ENCODE measurements around the gene PRKAG2.

Gene PRKAG2

DNA sequence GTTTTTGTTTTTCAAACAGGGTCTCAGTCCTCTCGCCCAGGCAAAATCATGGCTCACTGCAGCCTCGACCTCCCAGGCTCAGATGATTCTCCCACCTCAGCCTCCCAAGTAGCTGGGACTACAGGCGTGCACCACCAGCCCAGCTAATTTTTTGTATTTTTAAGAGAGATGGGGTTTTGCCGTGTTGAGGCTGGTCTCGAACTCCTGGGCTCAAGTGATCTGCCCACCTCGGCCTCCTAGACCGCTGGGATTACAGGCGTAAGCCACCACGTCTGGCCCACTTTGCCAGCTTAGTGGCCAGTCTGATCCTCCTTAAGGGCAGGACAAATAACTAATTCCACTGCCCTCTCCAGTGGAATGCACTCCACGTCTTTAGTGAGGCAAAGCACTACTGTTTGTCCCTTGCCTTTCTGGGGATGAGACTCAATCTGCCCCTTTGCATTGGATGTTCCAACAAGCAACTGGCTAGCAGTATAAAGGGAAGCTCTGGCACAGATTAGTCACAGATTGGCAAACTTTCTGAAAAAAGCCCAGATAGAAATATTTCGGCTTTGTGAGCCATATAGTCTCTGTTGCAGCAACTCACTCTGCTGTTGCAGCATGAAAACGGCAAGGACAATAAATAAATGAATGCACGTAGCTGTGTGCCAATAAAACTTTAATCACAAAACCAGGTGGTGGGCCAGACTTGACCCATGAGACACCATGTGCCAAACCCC, 213.4 kb downstream of the PRKAG2 start:
- DNase-seq: peak; percentile 40

DNA sequence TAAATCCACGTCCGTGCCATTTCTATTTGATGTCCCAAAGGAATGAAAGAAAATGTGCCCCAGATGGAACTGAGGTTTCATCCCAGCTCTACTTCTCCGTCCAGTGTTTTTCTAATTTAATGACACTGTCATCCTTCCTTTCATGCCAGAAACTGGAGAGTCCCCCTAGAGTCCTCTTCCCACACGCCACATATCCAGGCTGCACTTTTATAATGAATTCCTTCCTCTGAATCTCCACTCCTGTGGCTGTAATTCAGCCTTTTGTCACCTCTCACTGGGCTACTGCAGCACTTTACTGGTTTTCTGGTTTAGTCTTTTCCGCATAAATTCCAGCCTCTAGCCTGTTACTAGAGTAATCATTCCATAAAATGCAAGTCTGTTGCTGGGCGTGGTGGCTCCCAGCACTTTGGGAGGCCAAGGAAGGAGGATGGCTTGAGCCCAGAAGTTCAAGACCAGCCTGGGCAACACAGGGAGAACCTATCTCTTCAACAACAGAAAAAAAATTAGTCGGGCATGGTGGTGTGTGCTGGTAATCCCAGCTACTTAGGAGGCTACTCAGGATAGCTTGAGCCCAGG, 214.6 kb downstream of the PRKAG2 start:
- no peak for DNase-seq

DNA sequence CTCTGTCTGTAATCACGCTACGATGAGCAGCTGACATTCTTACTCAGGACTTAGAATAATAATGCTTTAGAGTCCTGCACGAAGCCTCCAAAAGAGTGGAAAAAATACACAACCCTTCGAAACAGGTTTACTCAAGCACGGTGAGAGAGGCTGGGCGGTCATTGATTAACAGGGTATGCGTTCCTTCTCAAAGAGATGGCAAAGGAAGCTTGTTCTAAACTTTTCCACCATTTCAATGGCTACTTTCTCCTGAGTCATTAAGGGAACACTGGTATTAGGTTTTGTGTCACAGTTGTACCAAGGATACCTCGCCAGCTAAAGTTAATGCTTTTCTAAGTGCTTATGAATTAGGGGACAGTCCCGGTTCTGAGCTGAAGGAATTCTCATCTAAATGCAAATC, 215.3 kb downstream of the PRKAG2 start:
- no peak for DNase-seq

DNA sequence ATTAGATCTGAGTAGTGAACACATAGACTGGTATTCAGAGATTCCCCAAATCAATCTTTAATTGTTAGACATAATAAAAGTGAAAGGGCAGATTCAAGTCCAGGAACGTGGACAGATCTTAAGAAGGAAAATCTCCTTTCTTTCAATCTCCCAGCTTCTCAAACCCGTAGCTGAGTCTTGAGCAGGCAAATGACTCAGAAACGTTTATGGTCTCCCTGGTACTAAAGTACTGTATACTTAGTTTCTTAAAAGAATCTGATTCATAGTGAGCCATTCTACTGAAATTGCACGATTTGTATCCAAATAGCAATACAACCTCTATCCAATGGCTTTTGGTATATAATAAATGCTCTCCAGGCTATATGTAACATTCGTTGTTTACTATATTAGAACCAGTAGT, 216.8 kb downstream of the PRKAG2 start:
- DNase-seq: peak; percentile 59

DNA sequence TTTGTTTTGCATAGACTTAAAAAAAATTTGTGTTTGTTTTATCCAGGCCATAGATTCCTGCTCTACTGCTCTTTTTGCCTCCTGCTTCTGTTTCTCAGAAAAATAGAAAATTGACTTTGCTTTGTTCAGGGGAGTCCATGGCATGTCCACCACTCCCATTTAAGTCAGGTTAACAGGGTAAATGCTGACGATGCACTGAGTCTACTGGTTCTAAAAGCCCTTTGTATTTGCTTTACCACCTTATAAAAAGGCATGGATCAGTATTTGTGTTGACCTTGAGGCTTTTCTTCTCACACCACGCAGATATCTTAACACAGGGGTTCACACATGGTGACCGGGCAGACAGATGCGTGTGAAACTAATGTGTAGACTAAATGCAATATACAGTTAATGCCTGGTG, 217.7 kb downstream of the PRKAG2 start:
- DNase-seq: no peak

DNA sequence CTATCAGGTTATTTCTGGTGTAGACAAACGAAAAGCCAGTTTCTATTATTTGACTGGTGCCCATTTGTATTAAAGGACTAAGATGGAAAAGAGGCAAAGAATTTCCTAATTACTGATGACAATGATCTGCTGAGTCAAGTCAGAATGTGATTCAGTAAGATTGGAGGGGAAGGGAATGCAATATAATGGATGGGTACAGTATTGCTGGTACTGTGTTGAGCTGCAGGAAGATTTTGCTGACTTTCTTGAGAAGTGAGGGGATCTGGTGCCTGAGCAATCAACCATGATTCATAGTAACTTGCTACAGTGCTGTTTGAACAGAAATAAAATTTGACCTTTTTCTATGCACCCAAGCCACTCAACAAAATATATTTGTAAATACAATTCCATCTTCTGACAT, 218.1 kb downstream of the PRKAG2 start:
- peak; percentile 70 for DNase-seq

DNA sequence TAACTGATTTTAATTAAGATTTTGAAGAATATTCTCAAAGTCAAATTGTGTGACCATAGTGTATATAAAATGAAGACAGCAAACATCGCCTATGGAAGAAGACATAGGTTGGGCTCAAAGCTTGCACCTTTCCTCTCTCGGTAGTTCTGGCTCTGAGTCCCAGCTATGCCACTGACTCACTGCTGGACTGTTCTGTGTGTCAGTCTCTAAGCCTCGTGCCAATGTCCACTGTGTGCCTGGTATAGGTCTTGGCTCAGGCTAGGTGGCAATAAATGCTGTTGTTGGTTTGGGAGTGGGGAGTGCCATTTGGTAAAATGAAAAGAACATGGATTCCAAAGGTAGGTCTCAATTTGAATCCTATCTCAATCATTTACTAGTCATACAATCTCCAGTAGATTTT, 219.7 kb downstream of the PRKAG2 start:
- DNase-seq: no peak

DNA sequence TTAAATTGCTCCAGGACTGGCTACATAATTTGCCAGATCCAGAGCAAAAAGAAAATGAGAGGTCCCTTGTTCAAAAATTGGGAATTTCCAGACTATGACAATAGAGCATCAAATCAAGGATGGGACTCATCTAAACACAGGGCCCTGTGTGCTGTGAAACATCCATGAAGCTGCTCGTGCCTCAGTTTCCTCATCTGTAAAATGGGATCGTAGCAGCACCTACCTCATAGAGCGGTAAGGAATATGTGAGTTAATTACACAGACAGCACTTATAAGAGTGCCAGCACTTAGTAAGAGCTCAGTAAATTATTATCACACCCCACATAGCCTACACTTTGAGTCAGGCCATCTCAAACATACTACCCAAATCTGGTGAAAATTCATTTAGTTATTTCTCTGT, 221.4 kb downstream of the PRKAG2 start:
- no peak for DNase-seq

DNA sequence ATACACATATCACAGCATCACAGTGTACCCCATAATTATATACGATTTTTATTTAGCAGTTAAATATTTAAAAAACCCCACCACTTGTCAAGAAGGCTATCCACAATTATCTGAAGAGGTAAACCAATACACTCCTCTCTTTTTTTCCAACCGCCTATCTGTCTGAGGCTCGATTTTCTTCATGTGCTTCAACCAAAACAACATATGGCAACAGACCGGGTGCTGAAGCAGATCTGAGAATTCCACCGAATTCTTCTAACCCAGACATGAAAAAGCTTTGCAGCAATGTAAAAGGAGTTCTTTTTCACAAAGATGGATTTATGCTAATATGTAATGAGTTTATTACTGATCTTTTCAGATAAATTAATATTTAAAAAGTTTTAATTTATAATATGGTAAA, 224.8 kb downstream of the PRKAG2 start:
- no peak for DNase-seq

DNA sequence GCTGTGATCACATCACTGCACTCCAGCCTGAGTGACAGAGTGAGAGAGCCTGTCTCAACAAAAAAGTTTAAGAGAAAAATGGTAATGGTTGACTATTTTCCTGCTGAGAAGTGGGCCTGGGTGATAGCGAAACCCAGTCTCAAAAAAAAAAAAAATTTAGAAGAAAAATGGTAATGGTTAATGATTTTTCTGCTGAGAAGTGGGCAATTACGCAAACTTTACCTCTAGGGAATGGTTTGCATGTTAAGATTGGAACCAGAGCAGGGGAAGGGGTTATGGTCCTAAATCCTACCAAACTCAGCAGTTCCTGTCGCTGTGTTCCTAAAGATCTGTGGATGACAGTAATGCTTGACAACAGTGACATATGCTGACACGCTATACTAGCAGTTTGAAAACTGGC, 226.8 kb downstream of the PRKAG2 start:
- no peak for DNase-seq

DNA sequence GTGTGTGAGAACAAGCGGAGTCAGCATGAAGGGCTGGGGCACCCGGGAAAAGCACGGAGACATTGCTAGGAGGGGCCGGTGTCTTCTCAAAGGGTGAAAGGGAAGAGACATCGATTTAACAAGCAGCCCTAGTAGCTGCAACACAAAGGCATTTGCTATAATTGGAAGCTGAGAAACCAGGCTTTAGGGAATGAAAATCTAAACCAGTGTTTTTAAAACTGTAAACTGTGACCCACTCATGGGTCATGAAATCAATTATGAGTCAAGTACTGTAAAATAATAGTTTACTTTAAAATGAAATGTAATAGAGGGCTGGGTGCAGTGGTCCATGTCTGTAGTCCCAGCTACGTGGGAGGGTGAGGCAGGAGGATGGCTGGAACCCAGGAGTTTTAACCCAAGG, 228.5 kb downstream of the PRKAG2 start:
- DNase-seq: peak; percentile 37

DNA sequence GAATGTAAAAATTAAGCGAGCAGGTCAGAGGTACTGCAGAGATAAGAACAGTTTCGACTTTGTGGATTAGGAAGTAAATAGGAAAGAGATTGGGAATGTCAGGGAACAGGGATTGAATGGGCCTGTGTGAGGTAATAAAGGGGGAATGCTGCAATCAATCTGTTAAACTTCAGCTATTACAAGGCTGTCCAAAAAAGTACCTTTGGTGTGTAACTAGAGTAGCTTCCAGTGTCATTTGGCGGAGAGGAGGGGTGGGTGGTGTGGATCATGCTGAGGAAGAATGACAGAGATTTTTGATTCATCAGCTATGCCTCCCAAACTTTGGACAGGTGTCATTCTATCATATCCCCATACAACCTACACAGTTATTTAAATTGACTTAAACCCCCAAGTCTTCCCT, 229.0 kb downstream of the PRKAG2 start:
- DNase-seq: no peak

DNA sequence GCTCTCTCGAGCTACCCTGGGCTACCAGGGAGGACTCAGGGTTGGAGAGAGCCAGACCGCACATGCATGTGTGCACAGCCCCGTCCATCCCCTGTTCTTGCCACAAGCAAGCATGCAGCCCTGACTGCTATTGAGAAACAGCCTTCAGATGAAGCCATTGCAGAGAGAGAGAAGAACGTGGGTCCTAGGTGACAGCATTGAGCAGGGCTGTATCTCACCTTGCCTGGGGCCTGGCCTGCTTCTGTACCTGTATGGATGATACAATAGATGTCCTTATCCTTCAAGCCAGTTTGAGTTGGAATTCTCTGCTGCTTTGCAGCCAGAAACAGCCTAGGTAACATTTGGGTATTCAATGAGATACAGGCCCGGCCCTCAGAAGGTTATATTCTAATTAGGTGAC, 229.9 kb downstream of the PRKAG2 start:
- no peak for DNase-seq

DNA sequence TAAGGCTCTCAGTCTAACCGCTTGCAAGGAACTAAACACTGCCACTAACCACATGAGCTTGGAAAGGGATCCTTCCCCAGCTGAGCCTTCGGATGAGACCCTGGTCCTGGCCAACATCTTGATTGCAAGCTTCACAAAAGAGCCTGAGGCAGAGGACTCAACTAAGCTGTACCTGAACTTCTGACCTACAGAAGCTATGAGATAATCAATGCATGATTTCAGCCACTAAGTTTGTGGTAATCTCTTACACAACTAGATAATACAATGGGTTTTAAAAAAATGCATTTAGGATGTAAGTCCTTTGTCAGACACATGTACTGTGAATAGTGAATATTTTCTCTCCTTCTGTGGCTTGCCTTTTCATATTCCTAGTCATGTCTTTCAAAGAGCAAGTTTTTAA, 231.6 kb downstream of the PRKAG2 start:
- DNase-seq: no peak

DNA sequence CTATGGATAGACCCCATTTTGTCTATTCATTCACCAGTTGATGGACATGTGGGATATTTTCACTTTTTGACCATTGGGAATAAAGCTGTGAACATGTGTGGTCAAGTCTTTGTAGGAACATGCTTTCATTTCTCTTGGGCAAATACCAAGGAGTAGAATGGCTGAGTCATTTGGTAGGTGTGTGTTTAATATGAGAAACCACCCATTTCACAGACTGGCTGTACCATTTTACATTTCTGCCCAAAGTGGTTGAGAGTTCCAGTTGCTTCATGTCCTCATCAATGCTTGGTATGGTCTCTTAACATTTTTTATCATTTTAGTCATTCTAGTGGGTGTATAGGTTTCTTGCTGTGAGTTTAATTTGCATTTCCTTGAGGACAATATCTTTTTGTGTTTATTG, 232.4 kb downstream of the PRKAG2 start:
- no peak for DNase-seq

DNA sequence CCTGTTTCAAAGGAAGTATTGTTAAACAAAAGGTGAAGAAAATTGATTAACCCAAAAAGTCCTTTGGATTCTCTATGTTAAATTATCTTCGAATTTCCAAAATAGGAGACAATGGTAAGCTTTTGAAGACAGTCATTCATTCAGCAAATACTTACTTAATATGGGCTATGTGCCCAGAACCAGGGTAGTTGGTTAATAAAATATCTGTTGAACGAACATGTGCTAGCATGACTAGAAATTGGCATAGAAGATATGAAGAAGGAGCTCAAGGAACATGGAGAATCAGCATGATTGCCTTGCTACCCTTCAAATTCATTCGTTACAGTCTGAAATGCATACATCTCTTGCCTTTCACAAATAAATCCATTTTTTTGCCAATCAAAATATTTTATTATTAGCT, 234.2 kb downstream of the PRKAG2 start:
- no peak for DNase-seq

DNA sequence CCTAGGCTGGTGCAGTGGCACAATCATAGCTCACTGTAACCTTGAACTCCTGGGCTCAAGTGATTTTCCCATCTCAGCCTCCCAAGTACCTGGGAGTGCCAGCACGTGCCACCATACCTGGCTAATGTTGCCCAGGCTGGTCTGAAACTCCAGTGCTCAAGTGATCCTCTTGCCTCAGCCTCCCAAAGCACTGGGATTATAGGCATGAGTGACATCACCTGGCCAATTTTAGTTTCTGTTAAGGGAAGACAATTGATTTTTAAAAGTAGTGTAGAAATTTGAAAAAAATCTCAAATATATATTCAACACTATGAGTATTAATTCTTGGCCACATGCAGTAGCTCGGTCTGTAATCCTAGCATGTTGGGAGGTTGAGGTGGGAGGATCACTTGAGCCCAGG, 235.3 kb downstream of the PRKAG2 start:
- no peak for DNase-seq

DNA sequence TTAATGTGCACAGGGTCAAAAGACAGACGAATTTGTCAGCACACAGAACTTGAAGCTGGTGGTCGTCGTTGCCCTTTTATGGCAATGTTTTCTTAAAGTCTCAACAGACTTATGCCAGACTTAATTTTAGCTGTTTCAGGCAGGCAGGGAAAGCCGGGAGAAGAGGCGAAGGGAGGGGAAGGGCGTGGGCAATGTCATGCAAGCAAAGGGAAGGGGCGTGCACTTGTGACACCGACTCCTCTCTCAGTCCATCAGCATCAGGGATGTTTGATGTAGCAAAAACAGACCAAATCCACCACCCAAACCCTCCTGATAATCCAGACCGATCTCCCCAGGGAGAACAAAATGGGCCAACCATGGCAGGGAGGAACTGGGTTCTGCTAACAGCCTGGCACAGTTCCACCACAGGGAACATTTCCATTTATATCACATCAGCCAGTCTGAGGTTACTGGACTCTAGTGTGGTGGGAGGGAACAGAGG, 239.1 kb downstream of the PRKAG2 start:
- peak; percentile 95 for DNase-seq

DNA sequence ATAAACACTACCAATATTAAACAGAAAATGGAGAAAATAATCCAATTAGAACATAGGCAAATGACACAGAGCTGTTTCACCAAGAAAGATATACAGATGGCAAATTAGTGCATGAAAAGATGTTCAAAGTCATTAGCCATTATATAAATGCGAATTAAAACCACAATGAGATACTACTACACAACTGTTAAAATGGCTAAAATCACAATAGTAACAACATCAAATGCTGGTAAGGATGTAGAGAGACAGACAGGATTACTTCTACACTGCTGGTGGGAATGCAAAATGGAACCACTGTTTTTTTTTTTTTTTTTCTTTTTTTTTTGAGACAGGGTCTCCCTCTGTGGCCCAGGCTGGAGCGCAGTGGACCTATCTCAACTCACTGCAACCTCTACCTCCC, 242.3 kb downstream of the PRKAG2 start:
- no peak for DNase-seq

DNA sequence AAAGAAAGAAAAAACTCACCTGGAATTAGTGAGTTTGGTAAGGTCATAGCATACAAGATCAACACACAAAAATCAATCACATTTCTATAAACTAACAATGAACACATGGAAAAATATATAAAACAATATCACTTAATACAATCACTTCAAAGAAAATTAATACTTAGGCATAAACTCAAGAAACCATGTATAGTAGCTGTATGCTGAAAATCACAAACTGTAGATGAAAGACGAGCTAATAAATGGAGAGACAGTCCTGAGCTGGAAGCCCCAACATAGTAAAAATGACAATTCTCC, 243.5 kb downstream of the PRKAG2 start:
- no peak for DNase-seq

DNA sequence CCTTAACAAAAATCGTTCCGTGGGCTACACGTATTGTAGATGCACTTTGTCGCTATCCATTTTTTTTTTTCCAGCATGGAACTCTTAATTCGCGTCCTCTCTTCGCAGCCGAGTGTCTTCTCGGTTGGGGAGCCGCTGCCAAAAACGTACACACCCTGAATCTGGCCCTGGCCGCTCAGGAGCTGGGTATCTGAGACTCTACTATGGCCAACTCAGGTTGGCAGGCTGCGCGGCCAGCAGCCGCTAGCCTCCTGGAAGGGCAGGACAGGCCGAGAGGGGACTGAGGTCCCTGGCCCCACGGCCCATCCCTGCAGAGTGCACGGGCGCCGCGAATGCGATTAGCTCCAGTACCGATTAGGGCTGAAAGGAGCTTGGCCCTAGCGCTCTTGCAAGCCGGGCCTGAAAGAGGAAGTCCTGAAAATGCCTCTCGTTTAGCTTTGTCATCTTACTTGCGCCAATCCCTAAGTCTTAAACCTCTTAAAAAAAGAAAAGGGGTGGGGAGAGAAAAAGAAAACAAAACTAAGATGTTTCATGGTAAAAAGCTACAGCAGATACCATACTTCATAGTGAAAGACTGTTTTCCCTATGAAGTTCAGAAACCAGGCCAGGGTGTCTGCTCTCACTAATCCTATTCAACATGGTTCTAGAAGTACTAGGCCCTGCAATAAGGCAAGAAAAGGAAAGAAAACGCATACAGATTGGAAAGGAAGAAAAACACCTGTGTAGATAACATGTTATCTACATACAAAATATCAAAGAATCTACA, 244.0 kb downstream of the PRKAG2 start:
- DNase-seq: peak; percentile 27

DNA sequence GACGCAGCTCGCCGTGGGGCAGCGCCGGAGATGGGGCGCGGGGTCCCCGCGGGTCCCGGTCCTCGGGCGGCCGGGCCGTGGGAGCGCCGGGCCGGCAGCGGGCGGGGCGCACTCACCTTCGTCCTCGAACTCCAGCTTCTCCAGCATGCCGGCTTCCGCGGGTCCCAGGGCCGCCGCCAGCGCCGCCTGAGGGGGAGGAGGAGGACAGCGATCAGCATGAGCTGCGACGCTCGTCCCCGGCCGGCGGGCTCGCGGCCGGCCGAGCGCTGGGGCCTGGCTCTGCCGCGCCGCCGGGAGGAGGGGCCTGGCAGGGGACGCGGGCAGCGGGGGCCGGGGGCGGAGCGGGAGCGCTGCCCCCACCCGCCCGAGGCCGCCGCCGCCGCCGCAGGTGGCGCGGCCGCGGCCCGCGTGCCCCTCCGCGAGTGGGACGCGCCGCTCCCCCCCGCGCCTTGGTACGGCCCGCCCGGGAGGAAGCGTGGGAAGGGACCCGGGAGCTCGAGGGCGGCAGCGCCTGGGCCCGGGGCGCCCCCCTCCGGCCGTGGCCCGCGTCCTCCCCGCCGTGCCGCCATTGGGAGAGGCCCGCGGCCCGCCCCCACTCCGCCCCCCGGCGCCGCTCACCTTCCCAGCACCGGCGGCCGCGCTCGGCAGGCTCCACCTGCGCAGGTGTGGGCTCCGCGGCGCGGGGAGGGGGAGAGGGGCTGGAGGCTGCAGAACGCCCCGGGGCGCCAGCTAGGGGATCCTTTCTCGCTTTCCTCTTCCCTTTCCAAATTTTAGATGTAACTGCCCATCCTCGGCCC, 244.8 kb downstream of the PRKAG2 start:
- DNase-seq: peak; percentile 84

DNA sequence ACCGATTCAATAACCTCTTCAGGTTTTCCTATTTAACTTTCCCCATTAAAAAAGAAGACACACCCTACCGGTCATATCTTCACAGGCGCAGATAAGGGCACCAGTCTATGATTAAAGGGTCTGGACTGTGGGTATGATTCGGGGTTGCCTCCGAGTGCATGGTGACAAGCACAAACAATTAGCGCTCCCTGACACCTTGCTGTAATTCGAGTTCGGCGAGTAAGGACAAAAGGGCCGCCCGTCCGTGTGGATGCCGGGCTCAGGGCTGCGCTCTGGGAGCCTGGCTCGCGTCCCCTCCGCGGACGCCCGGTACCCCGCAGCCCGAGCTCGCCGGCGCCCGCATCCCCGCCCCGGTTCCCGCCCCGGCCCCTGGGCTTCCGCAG, 245.4 kb downstream of the PRKAG2 start:
- DNase-seq: peak; percentile 44

All from fibroblast of skin of right biceps (primary cell).